Measurements from ENCODE around the gene CCDC107. TPM values are rescaled to one million over a fixed set of nuclear protein-coding genes. Genes with fewer than 3 reads are reported as not detected.
A peak's percentile ranks its signal among the peaks of the same experiment; 100 is the strongest.

The CCDC107 gene
- total RNA-seq, 2 experiments from 2014 or later, result 12.1 to 13.7 TPM

DNA sequence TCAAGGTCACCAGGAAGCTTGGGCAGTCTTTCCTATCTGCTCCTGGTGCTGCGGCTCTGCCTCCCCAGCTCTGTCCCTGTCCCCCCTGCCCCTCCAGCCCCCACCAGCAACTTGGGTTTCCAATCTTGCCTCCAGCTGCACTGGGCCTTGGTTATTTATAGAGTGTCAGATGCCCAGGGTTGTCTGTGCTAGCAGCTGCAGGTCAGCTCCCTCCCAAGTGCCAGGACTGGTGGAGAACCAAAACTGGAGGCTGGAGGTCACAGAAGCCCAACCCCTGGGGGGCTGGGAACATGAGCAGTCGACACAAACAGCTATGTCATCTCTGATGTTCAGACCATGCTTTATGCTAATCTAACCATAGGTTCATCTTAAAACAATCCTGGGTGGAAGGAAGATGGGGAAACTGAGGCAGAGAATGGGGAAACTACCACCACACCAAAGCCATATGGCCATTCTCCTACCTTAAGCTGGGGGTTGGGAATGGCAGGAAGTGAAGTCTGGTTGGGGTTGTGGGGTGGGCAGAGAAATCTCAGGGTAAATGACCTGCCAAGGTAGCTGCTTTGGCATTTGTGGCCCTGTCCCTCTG lies 30.0 kb downstream of the CCDC107 start:
- POLR2A ChIA-PET, result interaction anchor here (1.2 to 2.4 kb wide), 5 partner anchors 15 to 79 kb away, joined by 3 to 12 read pairs (median 5); partner anchors contain the start of genes ARHGEF39, CA9, CCDC107 and RMRP

GRCh38 chr9:35688558-35689541 lies 30.8 kb downstream of the CCDC107 start:
- ATAC-seq (peak; percentile 84), DNase-seq (peak; percentile 22)
- ChIA-PET POLR2A (interaction anchor here (1.2 to 2.4 kb wide), 4 partner anchors 16 to 80 kb away, joined by 4 to 12 read pairs (median 6); partner anchors contain the start of genes ARHGEF39, CA9, CCDC107 and RMRP), CTCF (interaction anchor here (1.4 to 12.7 kb wide), 5 partner anchors 8 to 78 kb away, joined by 6 to 313 read pairs (median 106); partner anchors contain the start of genes ARHGEF39, CA9, CCDC107 and CREB3)
- no peak for TF ChIP-seq CTCF (IDR thresholded peaks at IDR 0.05)
- Mint-ChIP-seq H3K27ac (peak overlapping the region; percentile 55), H3K9me3 (no peaks in the 10 kb centered on the region), H3K36me3 (ENCODE audit: low read depth) (no peaks in the 10 kb centered on the region), H3K4me3 (peak overlapping the region; percentile 34), H3K4me1 (ENCODE audit: low read depth) (peaks cover 18% of the 10 kb centered on the region), H3K27me3 (no peaks in the 10 kb centered on the region)
- intact Hi-C loops (cut with micrococcal nuclease), result no loop called here

More for the DNA sequence above, 30.0 kb downstream of the CCDC107 start:
- ATAC-seq (no peak), DNase-seq (no peak)
- Mint-ChIP-seq H3K9me3 (no peaks in the 10 kb centered on the region), H3K27ac (no peak overlapping the region), H3K36me3 (ENCODE audit: low read depth) (no peaks in the 10 kb centered on the region), H3K27me3 (no peaks in the 10 kb centered on the region), H3K4me1 (ENCODE audit: low read depth) (peaks cover 18% of the 10 kb centered on the region), H3K4me3 (no peak overlapping the region)
- CTCF ChIA-PET, result interaction anchor here (0.7 to 12.7 kb wide), 6 partner anchors 9 to 78 kb away, joined by 3 to 313 read pairs (median 57); partner anchors contain the start of genes ARHGEF39, CA9, CCDC107 and CREB3
- no peak for TF ChIP-seq CTCF (IDR thresholded peaks at IDR 0.05)
- intact Hi-C loops (cut with micrococcal nuclease), result no loop called here

- peak within 1 kb of the TSS; percentile 55 for H3K27ac Mint-ChIP-seq
- H3K4me1 Mint-ChIP-seq (ENCODE audit: low read depth), result peaks cover 18% of the 10 kb centered on the region
- H3K4me3 Mint-ChIP-seq, result peak within 1 kb of the TSS; percentile 72
- POLR2A ChIA-PET, result interaction anchor here (0.6 to 2.4 kb wide), 2 partner anchors 25 to 32 kb away, joined by 3 to 12 read pairs; partner anchors contain the start of genes ARHGEF39, CCDC107 and RMRP
- H3K9me3 Mint-ChIP-seq, result no peaks in the 10 kb centered on the region
- no peak for ATAC-seq
- DNase-seq, result no peak
- no peak for TF ChIP-seq CTCF (IDR thresholded peaks at IDR 0.05)
- H3K36me3 Mint-ChIP-seq (ENCODE audit: low read depth), result no peaks in the 10 kb centered on the region
- intact Hi-C loops (cut with micrococcal nuclease), result no loop called here
- H3K27me3 Mint-ChIP-seq, result no peaks in the 10 kb centered on the region
- CTCF ChIA-PET, result interaction anchor here (1.3 to 12.7 kb wide), 6 partner anchors 24 to 86 kb away, joined by 3 to 313 read pairs (median 6); partner anchors contain the start of genes ARHGEF39, CA9, CCDC107 and CREB3
Measured at GRCh38 chr9:35689542-35690293, 31.6 kb downstream of the CCDC107 start, which contains the start of gene TPM2. TPM2 (minus strand) TSS chr9:35689925; CDS start chr9:35689817, 108 bp downstream.

DNA sequence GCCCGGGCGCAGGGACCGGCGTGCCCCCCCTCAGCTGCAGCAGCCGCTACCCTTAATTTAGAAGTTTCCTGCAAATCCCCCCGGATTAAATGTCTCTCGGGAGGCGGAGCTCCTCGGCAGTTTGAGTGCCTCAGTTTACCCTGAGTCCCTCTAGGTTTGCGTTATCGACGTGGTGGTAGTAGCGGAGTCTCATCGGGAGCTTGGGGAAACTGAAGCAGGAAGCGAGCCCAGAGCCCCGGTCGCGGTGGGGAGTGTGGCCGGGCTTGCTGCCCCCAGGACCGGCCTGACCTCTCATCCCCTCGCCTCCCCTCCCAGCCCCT lies 32.2 kb downstream of the CCDC107 start:
- Mint-ChIP-seq H3K4me1 (ENCODE audit: low read depth) (peaks cover 18% of the 10 kb centered on the region), H3K4me3 (peak overlapping the region; percentile 72), H3K36me3 (ENCODE audit: low read depth) (no peaks in the 10 kb centered on the region), H3K9me3 (no peaks in the 10 kb centered on the region), H3K27me3 (no peaks in the 10 kb centered on the region), H3K27ac (no peak overlapping the region)
- intact Hi-C loops (cut with micrococcal nuclease), result no loop called here
- no peak for ATAC-seq
- ChIA-PET CTCF (interaction anchor here (1.0 to 12.7 kb wide), 7 partner anchors 9 to 87 kb away, joined by 3 to 313 read pairs (median 4); partner anchors contain the start of genes ARHGEF39, CA9, CCDC107 and CREB3), POLR2A (interaction anchor here (0.6 to 3.0 kb wide), 3 partner anchors 26 to 71 kb away, joined by 3 to 12 read pairs (median 4); partner anchors contain the start of genes ARHGEF39, CCDC107 and RMRP)
- TF ChIP-seq CTCF (IDR thresholded peaks at IDR 0.05), result no peak
- DNase-seq, result no peak

All from activated CD8-positive, alpha-beta T cell treated with anti-CD3 and anti-CD28 coated beads for 36 hours (primary cell).